Fibroblast of the aortic adventitia (primary cell): ENCODE results near the gene MAP4K3. TPM values are rescaled to one million over a fixed set of nuclear protein-coding genes. Genes with fewer than 3 reads are reported as not detected.

ENCODE experiments used
- DNase-seq: peaks from one replicate; pipeline ENCODE4 v3.0.0-alpha.2; 2010; ENCODE audit warnings: low read depth
- H3K4me3 ChIP-seq: 2 replicates; pipeline ENCODE4 v1.5.1; 2011; ENCODE audit warnings: low read depth, mild to moderate bottlenecking, control low read depth, low read length, moderate library complexity
- CTCF ChIP-seq: IDR thresholded peaks from 2 replicates; pipeline ENCODE4 v1.5.1; 2011; ENCODE audit warnings: mild to moderate bottlenecking, low read length, control low read depth, inconsistent platforms; ENCODE audit not compliant: insufficient read depth
- total RNA-seq: library from RNA; depleted of rRNA; stranded (reverse); fragments of >200 nt; gene quantifications from 2 replicates; pipeline ENCODE4 v1.2.3, GENCODE V29; 2012; ENCODE audit warnings: low replicate concordance

MAP4K3 gene
- total RNA-seq, 1 donor, result 48.0 TPM

GRCh38 chr2:39313575-39313974 lies 123.5 kb downstream of the MAP4K3 start:
- no peak for TF ChIP-seq CTCF
- DNase-seq, result peak; percentile 52
- H3K4me3 ChIP-seq, result no peak overlapping the region

GRCh38 chr2:39311469-39311868 lies 125.6 kb downstream of the MAP4K3 start:
- no peak overlapping the region for H3K4me3 ChIP-seq
- DNase-seq, result no peak
- TF ChIP-seq CTCF, result no peak

GRCh38 chr2:39308778-39309177 lies 128.3 kb downstream of the MAP4K3 start:
- no peak for DNase-seq
- no peak overlapping the region for H3K4me3 ChIP-seq
- TF ChIP-seq CTCF, result no peak

- H3K4me3 ChIP-seq, result no peak overlapping the region
- no peak for TF ChIP-seq CTCF
- peak; percentile 11 for DNase-seq
Observed at GRCh38 chr2:39306626-39307025, 130.5 kb downstream of the MAP4K3 start.

- peak; percentile 26 for DNase-seq
- H3K4me3 ChIP-seq, result no peak overlapping the region
- no peak for TF ChIP-seq CTCF
Observed at GRCh38 chr2:39304729-39305128, 132.4 kb downstream of the MAP4K3 start.

- TF ChIP-seq CTCF, result no peak
- peak; percentile 77 for DNase-seq
- no peak overlapping the region for H3K4me3 ChIP-seq
Observed at GRCh38 chr2:39304200-39304599, 132.9 kb downstream of the MAP4K3 start.

- DNase-seq, result no peak
- no peak for TF ChIP-seq CTCF
- no peak overlapping the region for H3K4me3 ChIP-seq
Observed at GRCh38 chr2:39301352-39301751, 135.7 kb downstream of the MAP4K3 start.
